Left ventricle myocardium inferior (tissue), 1 donor: ENCODE data around the gene POLH. TPM values are rescaled to one million over a fixed set of nuclear protein-coding genes. Genes with fewer than 3 reads are reported as not detected.

Experiments
- total RNA-seq: library from RNA; stranded (reverse); fragmentation: NEBNext Ultra II Directional; extraction: Animal tissue kit (Norgen Biotek cat#: 25700); gene quantifications from one replicate; pipeline ENCODE4 v1.2.1, GENCODE V29; 2021
- donor health status: DM: no; HTN: yes; CAD: no; lungs with severe emphysema.

Gene POLH
- total RNA-seq, 1 donor from 2014 or later = 7.9 TPM

Other genes with a start within 250 kb of the POLH start
- 12.5 TPM for gene ZNF318, start 206.5 kb upstream of the POLH start, total RNA-seq
- gene ABCC10, start 148.6 kb upstream of the POLH start, total RNA-seq = 11.7 TPM
- gene DLK2, start 120.6 kb upstream of the POLH start, total RNA-seq = 3.3 TPM
- gene TJAP1, start 98.6 kb upstream of the POLH start, total RNA-seq = 24.1 TPM
- 1.6 TPM for gene LRRC73, start 65.8 kb upstream of the POLH start, total RNA-seq
- 69.9 TPM for gene YIPF3, start 59.3 kb upstream of the POLH start, total RNA-seq
- 14.7 TPM for gene POLR1C, start 59.1 kb upstream of the POLH start, total RNA-seq
- 20.3 TPM for gene XPO5, start 147 bp upstream of the POLH start, total RNA-seq
- 27.1 TPM for gene GTPBP2, start 53.1 kb downstream of the POLH start, total RNA-seq
- 27.6 TPM for gene MAD2L1BP, start 59.7 kb downstream of the POLH start, total RNA-seq
- 0.08 TPM for gene RSPH9, start 68.9 kb downstream of the POLH start, total RNA-seq
- 41.8 TPM for gene MRPS18A, start 111.6 kb downstream of the POLH start, total RNA-seq
- gene VEGFA, start 194.0 kb downstream of the POLH start, total RNA-seq = 359 TPM